Testis (tissue), 3 donors: Measurements from ENCODE around the gene CLVS2. TPM values are rescaled to one million over a fixed set of nuclear protein-coding genes. Genes with fewer than 3 reads are reported as not detected.

Experiments used
- DNase-seq: peaks from one replicate; pipeline ENCODE4 v3.0.0-alpha.2; 2019
- H3K27ac ChIP-seq, 2 donors: fragments of 200-600 bp; sonication (generic); one replicate each; pipeline ENCODE4 v1.5.1; 2019
- H3K27me3 ChIP-seq: fragments of 200-600 bp; sonication (generic); one replicate; pipeline ENCODE4 v1.5.1; 2019
- H3K36me3 ChIP-seq: fragments of 200-600 bp; sonication (generic); one replicate; pipeline ENCODE4 v1.5.1; 2017; ENCODE audit warnings: low read depth; ENCODE audit errors: missing control alignments
- H3K4me1 ChIP-seq: fragments of 200-600 bp; sonication (generic); one replicate; pipeline ENCODE4 v1.5.1; 2019
- H3K4me3 ChIP-seq, 2 donors: fragments of 200-600 bp; sonication (generic); one replicate each; pipeline ENCODE4 v1.5.1; 2017 to 2019
- H3K9me3 ChIP-seq: fragments of 200-600 bp; sonication (generic); one replicate; pipeline ENCODE4 v1.5.1; 2017
- CTCF ChIP-seq, 3 experiments: fragments of 450-650 bp in 2 of 3; fragments of 200-600 bp in 1 of 3; sonication (generic) in 1 of 3; IDR thresholded peaks; one replicate each; pipeline ENCODE4 v1.5.1; 2016 to 2019; ENCODE audit warnings: antibody characterized with exemption in 3 of 3, mild to moderate bottlenecking in 2 of 3, moderate library complexity in 1 of 3
- POLR2A ChIP-seq: fragments of 450-650 bp; IDR thresholded peaks from one replicate; pipeline ENCODE4 v1.6.1; 2017; ENCODE audit warnings: antibody characterized with exemption, mild to moderate bottlenecking, moderate library complexity
- WGBS, 2 donors: methylation state at CpG; one replicate each; pipeline ENCODE4 v1.1.5; 2018; 5-methylcytosine and 5-hydroxymethylcytosine counted together
- intact Hi-C: fragments of 100-400 bp; cut with DNase I; formaldehyde crosslinking; loops from one replicate; pipeline ENCODE4 v1.15.1; 2023; ENCODE audit warnings: low total_unique reads
- polyA plus RNA-seq: library from polyadenylated mRNA; stranded (reverse); fragments of 350-450 nt; fragmentation: Illumina TruSeq; extraction: RNeasy Lipid Tissue Mini Kit (QIAGEN cat#74804); gene quantifications from one replicate; pipeline ENCODE4 v1.2.3, GENCODE V29; 2014; ENCODE audit warnings: low read depth, low replicate concordance; ENCODE audit not compliant: insufficient read depth
- total RNA-seq, 2 donors: library from RNA; depleted of rRNA; stranded (reverse); fragments of >200 nt; gene quantifications; one replicate each; pipeline ENCODE4 v1.2.3, GENCODE V29; 2016

Gene CLVS2
- total and polyA plus RNA-seq, 3 donors from 2014 or later, result 0.16 to 0.24 (median 0.19) TPM

GRCh38 chr6:123053602-123054225 lies 57.7 kb downstream of the CLVS2 start:
- H3K27ac ChIP-seq, result no peak overlapping the region
- H3K27me3 ChIP-seq, result no peaks in the 10 kb centered on the region
- WGBS, 2 donors, result 71% methylated on average over 8 of the region's 8 CpGs
- no peaks in the 10 kb centered on the region for H3K4me1 ChIP-seq
- TF ChIP-seq POLR2A, result no peak
- no peak for TF ChIP-seq CTCF (IDR thresholded peaks at IDR 0.05)
- H3K9me3 ChIP-seq, result no peaks in the 10 kb centered on the region
- intact Hi-C loops, result no loop called here
- H3K36me3 ChIP-seq, result no peaks in the 10 kb centered on the region
- no peak overlapping the region for H3K4me3 ChIP-seq
- DNase-seq, result no peak

- DNase-seq, result no peak
- no peak for TF ChIP-seq POLR2A
- H3K27ac ChIP-seq, result no peak overlapping the region
These were observed 59.2 kb downstream of the CLVS2 start for GRCh38 chr6:123055256-123055655.

GRCh38 chr6:123062670-123063069 lies 66.6 kb downstream of the CLVS2 start:
- no peak overlapping the region for H3K27ac ChIP-seq
- no peak for DNase-seq
- H3K4me1 ChIP-seq, result no peaks in the 10 kb centered on the region
- H3K9me3 ChIP-seq, result no peaks in the 10 kb centered on the region
- no peak overlapping the region for H3K4me3 ChIP-seq
- TF ChIP-seq POLR2A (no peak), CTCF (IDR thresholded peaks at IDR 0.05) (no peak)
- intact Hi-C loops, result no loop called here
- no peaks in the 10 kb centered on the region for H3K36me3 ChIP-seq
- 60 to 69% methylated on average over 1 of the region's 1 CpG for WGBS, 2 donors
- H3K27me3 ChIP-seq, result no peaks in the 10 kb centered on the region

More at GRCh38 chr6:123055256-123055655, 59.2 kb downstream of the CLVS2 start:
- no peaks in the 10 kb centered on the region for H3K36me3 ChIP-seq
- intact Hi-C loops, result no loop called here
- no peak overlapping the region for H3K4me3 ChIP-seq
- H3K27me3 ChIP-seq, result no peaks in the 10 kb centered on the region
- H3K9me3 ChIP-seq, result no peaks in the 10 kb centered on the region
- H3K4me1 ChIP-seq, result no peaks in the 10 kb centered on the region
- 52 to 68% methylated on average over 1 of the region's 1 CpG for WGBS, 2 donors

- 63 to 70% methylated on average over 2 of the region's 2 CpGs for WGBS, 2 donors
- Histone ChIP-seq H3K27ac (no peak overlapping the region), H3K27me3 (no peaks in the 10 kb centered on the region), H3K4me3 (no peak overlapping the region), H3K36me3 (no peaks in the 10 kb centered on the region), H3K4me1 (no peaks in the 10 kb centered on the region), H3K9me3 (no peaks in the 10 kb centered on the region)
- DNase-seq, result no peak
- TF ChIP-seq POLR2A (no peak), CTCF (IDR thresholded peaks at IDR 0.05) (no peak)
- intact Hi-C loops, result no loop called here
These were observed 68.0 kb downstream of the CLVS2 start for GRCh38 chr6:123064038-123064437.

GRCh38 chr6:123074616-123075015 lies 78.6 kb downstream of the CLVS2 start:
- no peaks in the 10 kb centered on the region for H3K4me1 ChIP-seq
- no peaks in the 10 kb centered on the region for H3K27me3 ChIP-seq
- WGBS, 2 donors, result 79 to 95% methylated on average over 2 of the region's 2 CpGs
- TF ChIP-seq CTCF (IDR thresholded peaks at IDR 0.05), result no peak
- H3K4me3 ChIP-seq, result no peak overlapping the region
- H3K27ac ChIP-seq, result no peak overlapping the region
- intact Hi-C loops, result no loop called here
- DNase-seq, result no peak
- no peaks in the 10 kb centered on the region for H3K36me3 ChIP-seq
- H3K9me3 ChIP-seq, result no peaks in the 10 kb centered on the region
